ENCODE measurements around the gene PIF1.
"Not testable (repeated sequence)": the region's sequence is repeated elsewhere in the genome, so short reads cannot be mapped to it uniquely, and the experiment has no call there.

Gene PIF1

DNA sequence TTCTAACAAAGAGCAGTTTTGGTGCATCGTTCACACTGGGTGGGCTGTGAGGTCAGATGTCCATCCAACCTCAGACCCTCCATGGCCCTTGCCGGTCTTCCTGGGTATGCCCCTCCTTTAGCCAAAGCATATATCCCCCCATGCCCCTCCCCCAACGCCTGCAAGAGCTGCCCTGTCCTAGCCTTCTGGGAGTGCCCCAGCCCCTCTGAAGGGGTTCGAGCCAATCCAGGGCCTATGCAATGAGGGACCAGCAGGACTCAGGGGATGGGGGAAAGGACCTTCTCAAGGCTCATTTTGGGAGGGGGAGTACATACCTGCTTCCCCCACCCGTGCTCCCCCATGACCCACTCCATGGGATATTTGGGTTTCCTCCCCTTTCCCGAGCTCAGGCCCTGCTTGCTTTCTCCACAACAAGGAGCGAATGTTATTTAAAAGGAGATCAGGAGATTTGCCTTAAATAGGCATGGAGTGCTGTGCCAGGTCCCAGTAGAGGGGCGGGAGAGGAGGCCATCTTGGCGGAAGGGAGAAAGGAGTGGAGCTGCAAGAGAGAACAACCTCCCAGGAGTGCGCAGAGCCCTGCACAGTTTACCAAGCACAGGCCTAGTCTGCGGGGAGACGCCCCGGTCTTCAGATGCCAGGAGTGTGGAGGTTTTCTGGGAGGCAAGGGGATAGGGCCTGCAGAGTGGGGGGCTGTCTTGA is 18.2 kb downstream of the PIF1 start:
- H3K27me3 ChIP-seq: no peaks in the 10 kb centered on the region
- no peak overlapping the region for H3K4me3 ChIP-seq
- TF ChIP-seq, protein P1, sequence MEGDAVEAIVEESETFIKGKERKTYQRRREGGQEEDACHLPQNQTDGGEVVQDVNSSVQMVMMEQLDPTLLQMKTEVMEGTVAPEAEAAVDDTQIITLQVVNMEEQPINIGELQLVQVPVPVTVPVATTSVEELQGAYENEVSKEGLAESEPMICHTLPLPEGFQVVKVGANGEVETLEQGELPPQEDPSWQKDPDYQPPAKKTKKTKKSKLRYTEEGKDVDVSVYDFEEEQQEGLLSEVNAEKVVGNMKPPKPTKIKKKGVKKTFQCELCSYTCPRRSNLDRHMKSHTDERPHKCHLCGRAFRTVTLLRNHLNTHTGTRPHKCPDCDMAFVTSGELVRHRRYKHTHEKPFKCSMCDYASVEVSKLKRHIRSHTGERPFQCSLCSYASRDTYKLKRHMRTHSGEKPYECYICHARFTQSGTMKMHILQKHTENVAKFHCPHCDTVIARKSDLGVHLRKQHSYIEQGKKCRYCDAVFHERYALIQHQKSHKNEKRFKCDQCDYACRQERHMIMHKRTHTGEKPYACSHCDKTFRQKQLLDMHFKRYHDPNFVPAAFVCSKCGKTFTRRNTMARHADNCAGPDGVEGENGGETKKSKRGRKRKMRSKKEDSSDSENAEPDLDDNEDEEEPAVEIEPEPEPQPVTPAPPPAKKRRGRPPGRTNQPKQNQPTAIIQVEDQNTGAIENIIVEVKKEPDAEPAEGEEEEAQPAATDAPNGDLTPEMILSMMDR (IDR thresholded peaks at IDR 0.05): no peak
- peak in 1 of 2 donors; percentile 75 for DNase-seq
- intact Hi-C loops (cut with DNase I; ENCODE audit: low total_unique reads): no loop called here
- peak overlapping the region; percentile 67 for H3K27ac ChIP-seq
- peaks cover 0 to 28% (median 0%) of the 10 kb centered on the region in 4 donors for H3K4me1 ChIP-seq
- no peaks in the 10 kb centered on the region for H3K9me3 ChIP-seq
- H3K36me3 ChIP-seq: no peaks in the 10 kb centered on the region

DNA sequence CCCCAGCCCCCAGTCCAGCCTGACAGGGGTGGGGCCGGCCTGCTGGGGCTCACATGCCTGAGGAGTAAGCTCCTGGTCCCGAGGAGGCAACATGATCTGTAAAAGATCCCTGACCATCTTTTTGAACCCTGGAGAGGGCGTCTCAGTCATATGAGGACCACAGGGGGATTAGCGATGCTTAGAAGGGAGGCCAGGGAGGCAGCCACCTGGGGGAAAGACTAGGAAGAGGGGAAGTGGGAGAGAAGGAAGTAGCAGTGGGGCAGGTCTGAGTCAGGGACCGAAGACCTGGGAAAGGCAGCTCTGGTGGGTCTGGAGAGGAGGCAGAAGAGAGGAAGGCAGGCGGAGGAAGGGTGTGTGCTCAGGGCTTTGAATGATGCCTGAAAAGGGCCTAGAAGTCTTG is 18.9 kb downstream of the PIF1 start:
- H3K27me3 ChIP-seq: no peaks in the 10 kb centered on the region
- DNase-seq: no peak
- H3K9me3 ChIP-seq: no peaks in the 10 kb centered on the region
- H3K36me3 ChIP-seq: no peaks in the 10 kb centered on the region
- TF ChIP-seq, protein P1 (IDR thresholded peaks at IDR 0.05): no peak
- H3K4me1 ChIP-seq: peaks cover 0 to 35% (median 4%) of the 10 kb centered on the region in 4 donors
- peak overlapping the region; percentile 67 for H3K27ac ChIP-seq
- intact Hi-C loops (cut with DNase I; ENCODE audit: low total_unique reads): no loop called here
- no peak overlapping the region for H3K4me3 ChIP-seq

DNA sequence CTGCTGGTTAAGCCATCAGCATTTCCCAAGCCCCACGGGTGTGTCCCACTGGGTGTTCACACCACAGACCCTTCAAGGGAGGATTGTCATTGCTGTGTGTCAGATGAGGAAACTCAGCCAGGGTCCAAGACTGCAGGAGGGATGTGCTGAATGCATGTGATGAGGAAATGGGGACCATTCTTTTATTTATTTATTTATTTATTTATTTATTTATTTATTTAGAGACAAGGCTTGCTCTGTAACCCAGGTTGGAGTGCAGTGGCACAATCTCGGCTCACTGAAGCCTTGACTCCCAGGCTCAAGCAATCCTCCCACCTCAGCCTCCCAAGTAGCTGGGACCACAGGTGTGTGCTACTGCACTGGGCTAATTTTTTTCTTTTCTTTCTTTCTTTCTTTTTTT is 20.8 kb downstream of the PIF1 start:
- DNase-seq: no peak
- no peaks in the 10 kb centered on the region for H3K27me3 ChIP-seq
- no peak overlapping the region for H3K4me3 ChIP-seq
- H3K36me3 ChIP-seq: no peaks in the 10 kb centered on the region
- TF ChIP-seq, protein P1 (IDR thresholded peaks at IDR 0.05): no peak
- no peaks in the 10 kb centered on the region for H3K9me3 ChIP-seq
- peaks cover 0 to 35% (median 4%) of the 10 kb centered on the region in 4 donors for H3K4me1 ChIP-seq
- intact Hi-C loops (cut with DNase I; ENCODE audit: low total_unique reads): no loop called here
- peak overlapping the region in 1 of 2 donors; percentile 51 for H3K27ac ChIP-seq

DNA sequence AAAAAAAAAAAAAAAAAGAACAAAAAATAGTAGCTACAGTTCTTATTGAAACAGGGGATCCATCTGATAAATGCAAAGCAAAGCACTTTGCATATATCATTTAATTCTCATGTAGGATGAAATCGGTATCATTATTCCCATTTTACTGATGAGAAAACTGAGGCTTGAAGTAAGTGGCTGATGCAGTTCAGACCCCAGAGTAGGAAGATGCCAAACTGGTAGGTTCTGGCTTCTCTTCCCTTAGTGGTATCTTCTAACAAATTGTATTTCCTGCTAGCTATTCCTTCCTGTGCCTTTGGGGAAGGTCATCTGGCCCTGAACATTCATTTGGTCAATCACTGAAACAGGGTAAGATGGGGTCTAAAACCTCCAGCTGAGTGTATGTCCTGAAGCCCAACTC is 21.9 kb downstream of the PIF1 start:
- H3K4me3 ChIP-seq: no peak overlapping the region
- H3K4me1 ChIP-seq: peaks cover 0 to 35% (median 4%) of the 10 kb centered on the region in 4 donors
- H3K36me3 ChIP-seq: no peaks in the 10 kb centered on the region
- no peak for DNase-seq
- no peaks in the 10 kb centered on the region for H3K9me3 ChIP-seq
- no peaks in the 10 kb centered on the region for H3K27me3 ChIP-seq
- intact Hi-C loops (cut with DNase I; ENCODE audit: low total_unique reads): no loop called here
- peak overlapping the region in 1 of 2 donors; percentile 51 for H3K27ac ChIP-seq
- TF ChIP-seq, protein P1 (IDR thresholded peaks at IDR 0.05): no peak

DNA sequence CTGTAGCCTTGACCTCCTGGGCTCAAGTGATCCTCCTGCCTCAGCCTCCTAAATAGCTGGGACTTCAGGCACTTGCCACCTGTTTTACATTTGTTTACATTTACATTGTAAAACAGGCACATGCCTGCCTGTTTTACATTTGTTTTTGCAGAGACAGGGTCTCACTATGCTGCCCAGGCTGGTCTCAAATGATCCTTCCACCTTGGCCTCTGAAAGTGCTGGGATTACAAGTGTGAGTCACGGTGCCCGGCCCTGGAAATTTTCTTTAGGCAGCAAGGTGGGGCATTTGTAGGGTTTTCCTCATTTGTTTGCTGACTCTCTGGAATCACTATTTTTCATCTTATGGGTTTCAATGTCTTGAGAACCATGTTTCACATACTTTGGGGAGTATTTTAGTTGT is 25.0 kb downstream of the PIF1 start:
- peaks cover 0 to 21% (median 4%) of the 10 kb centered on the region in 4 donors for H3K4me1 ChIP-seq
- no peak overlapping the region for H3K27ac ChIP-seq
- TF ChIP-seq, protein P1 (IDR thresholded peaks at IDR 0.05): no peak
- H3K27me3 ChIP-seq: no peaks in the 10 kb centered on the region
- H3K9me3 ChIP-seq: no peaks in the 10 kb centered on the region
- DNase-seq: no peak
- intact Hi-C loops (cut with DNase I; ENCODE audit: low total_unique reads): no loop called here
- no peaks in the 10 kb centered on the region for H3K36me3 ChIP-seq
- no peak overlapping the region for H3K4me3 ChIP-seq

DNA sequence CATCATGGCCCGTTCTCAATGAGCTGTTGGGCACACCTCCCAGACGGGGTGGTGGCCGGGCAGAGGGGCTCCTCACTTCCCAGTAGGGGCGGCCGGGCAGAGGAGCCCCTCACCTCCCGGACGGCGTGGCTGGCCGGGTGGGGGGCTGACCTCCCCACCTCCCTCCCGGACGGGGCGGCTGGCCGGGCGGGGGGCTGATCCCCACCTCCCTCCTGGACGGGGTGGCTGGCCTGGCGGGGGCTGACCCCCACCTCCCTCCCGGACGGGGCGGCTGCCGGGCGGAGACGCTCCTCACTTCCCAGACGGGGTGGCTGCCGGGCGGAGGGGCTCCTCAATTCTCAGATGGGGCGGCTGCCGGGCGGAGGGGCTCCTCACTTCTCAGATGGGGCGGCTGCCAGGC is 26.5 kb downstream of the PIF1 start:
- H3K9me3 ChIP-seq; DNase-seq; H3K27ac ChIP-seq; H3K27me3 ChIP-seq; H3K36me3 ChIP-seq; H3K4me3 ChIP-seq; intact Hi-C loops (cut with DNase I; ENCODE audit: low total_unique reads): not testable (repeated sequence)
- peaks cover 0 to 17% (median 4%) of the 10 kb centered on the region in 4 donors for H3K4me1 ChIP-seq

DNA sequence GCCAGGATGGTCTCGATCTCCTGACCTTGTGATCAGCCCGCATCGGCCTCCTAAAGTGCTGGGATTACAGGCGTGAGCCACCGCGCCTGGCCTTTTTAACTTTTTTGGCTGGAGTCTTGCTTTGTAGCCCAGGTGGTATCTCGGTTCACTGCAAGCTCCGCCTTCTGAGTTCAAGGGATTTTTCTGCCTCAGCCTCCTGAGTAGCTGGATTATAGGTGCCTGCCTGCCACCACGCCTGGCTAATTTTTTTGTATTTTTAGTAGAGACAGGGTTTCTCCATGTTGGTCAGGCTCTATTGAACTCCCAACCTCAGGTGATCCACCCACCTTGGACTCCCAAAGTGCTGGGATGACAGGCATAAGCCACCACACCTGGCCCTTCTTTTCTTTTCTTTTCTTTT is 29.5 kb downstream of the PIF1 start:
- H3K27ac ChIP-seq; DNase-seq; H3K36me3 ChIP-seq; H3K9me3 ChIP-seq; H3K4me1 ChIP-seq; intact Hi-C loops (cut with DNase I; ENCODE audit: low total_unique reads); H3K27me3 ChIP-seq; H3K4me3 ChIP-seq: not testable (repeated sequence)

DNA sequence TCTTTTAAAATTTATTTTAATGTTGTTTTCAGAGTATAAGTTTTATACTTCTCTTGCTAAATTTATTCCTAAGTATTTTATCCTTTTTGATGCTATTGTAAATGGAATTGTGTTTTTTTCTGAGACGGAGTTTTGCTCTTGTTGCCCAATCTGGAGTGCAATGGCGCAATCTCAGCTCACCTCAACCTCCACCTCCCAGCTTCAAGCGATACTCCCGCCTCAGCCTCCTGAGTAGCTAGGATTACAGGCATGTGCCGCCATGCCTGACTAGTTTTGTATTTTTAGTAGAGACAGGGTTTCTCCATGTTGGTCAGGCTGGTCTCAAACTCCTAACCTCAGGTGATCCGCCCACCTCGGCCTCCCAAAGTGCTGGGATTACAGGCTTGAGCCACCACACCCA is 30.1 kb downstream of the PIF1 start:
- H3K27ac ChIP-seq; H3K27me3 ChIP-seq; DNase-seq; H3K36me3 ChIP-seq; H3K9me3 ChIP-seq; H3K4me1 ChIP-seq; H3K4me3 ChIP-seq; intact Hi-C loops (cut with DNase I; ENCODE audit: low total_unique reads): not testable (repeated sequence)
